T-cell (primary cell): ENCODE data around the gene TGFBR3. TPM values are rescaled to one million over a fixed set of nuclear protein-coding genes. Genes with fewer than 3 reads are reported as not detected.

Experiments
- ATAC-seq, 4 experiments: fragments of 200-7000 bp in 3 of 4; fragments of 150-1000 bp in 1 of 4; cut with Tn5 transposase; replicated peaks in 1 of 4; 1 replicate in 3 of 4; 2 replicates in 1 of 4; pipeline ENCODE4 v1.10.0; 2021; ENCODE audit warnings: moderate library complexity in 3 of 4, mild to moderate bottlenecking in 2 of 4, moderate number of reproducible peaks in 1 of 4
- CTCF ChIA-PET, 2 donors: fragments of 300-600 bp; sonication (Branson Sonifier 250); formaldehyde crosslinking; loops; one replicate each; lab custom pipeline; 2022; ENCODE audit warnings: antibody characterized with exemption in 2 of 2; lab: Charles Lee
- POLR2A ChIA-PET, 2 donors: fragments of 300-600 bp; sonication (Branson Sonifier 250); formaldehyde crosslinking; loops; one replicate each; lab custom pipeline; 2022; ENCODE audit warnings: antibody characterized with exemption in 2 of 2; lab: Charles Lee
- DNase-seq, 35 experiments: peaks; one replicate each; pipeline versions ENCODE4 v3.0.0 to v3.0.0-alpha.2; 2013 to 2023
- H3K27ac ChIP-seq: one replicate; pipeline ENCODE4 v1.5.1; 2013; ENCODE audit warnings: low read length
- H3K27me3 ChIP-seq, 2 experiments: replicated peaks in 1 of 2; 1 replicate in 1 of 2; 2 replicates in 1 of 2; pipeline versions ENCODE4 v1.6.1 to v1.7.0; 2013; ENCODE audit warnings: low read length in 1 of 2, mixed read lengths in 1 of 2; ENCODE audit not compliant: control insufficient read depth in 2 of 2, insufficient read depth in 2 of 2; ENCODE audit errors: extremely low read depth in 1 of 2
- H3K36me3 ChIP-seq, 2 donors: 1 replicate in 1 of 2; 2 replicates in 1 of 2; pipeline versions ENCODE4 v1.6.1 to v1.7.0; 2013; ENCODE audit warnings: low read length in 1 of 2; ENCODE audit not compliant: control insufficient read depth in 2 of 2, insufficient read depth in 1 of 2; ENCODE audit errors: extremely low read depth in 1 of 2
- H3K4me1 ChIP-seq, 2 experiments: 1 replicate in 1 of 2; 2 replicates in 1 of 2; pipeline versions ENCODE4 v1.6.1 to v1.7.0; 2013; ENCODE audit warnings: low read length in 2 of 2, mixed read lengths in 1 of 2; ENCODE audit not compliant: insufficient read depth in 2 of 2, control insufficient read depth in 1 of 2; ENCODE audit errors: extremely low read depth in 1 of 2
- H3K4me3 ChIP-seq, 2 donors: 1 replicate in 1 of 2; 2 replicates in 1 of 2; pipeline versions ENCODE4 v1.5.1 to v1.7.0; 2013; ENCODE audit warnings: mild to moderate bottlenecking in 2 of 2, low read length in 1 of 2, moderate library complexity in 1 of 2; ENCODE audit not compliant: control insufficient read depth in 1 of 2; ENCODE audit errors: extremely low read depth in 1 of 2
- H3K9me3 ChIP-seq: 2 replicates; pipeline ENCODE4 v1.7.0; 2013
- H3K27ac Mint-ChIP-seq, 2 donors: one replicate each; pipeline ENCODE4 v1.8.0; 2020 to 2021; ENCODE audit warnings: mild to moderate bottlenecking in 2 of 2, mixed read lengths in 2 of 2
- H3K27me3 Mint-ChIP-seq, 2 donors: one replicate each; pipeline ENCODE4 v1.8.0; 2021 to 2022; ENCODE audit warnings: mixed read lengths in 2 of 2
- H3K36me3 Mint-ChIP-seq: one replicate; pipeline ENCODE4 v1.8.0; 2021; ENCODE audit warnings: mixed read lengths
- H3K4me1 Mint-ChIP-seq, 3 donors: one replicate each; pipeline ENCODE4 v1.8.0; 2020 to 2022; ENCODE audit warnings: mixed read lengths in 3 of 3, mild to moderate bottlenecking in 1 of 3
- H3K4me3 Mint-ChIP-seq, 3 donors: one replicate each; pipeline ENCODE4 v1.8.0; 2020 to 2022; ENCODE audit warnings: mild to moderate bottlenecking in 3 of 3, mixed read lengths in 3 of 3, moderate library complexity in 3 of 3
- H3K9me3 Mint-ChIP-seq, 3 donors: one replicate each; pipeline ENCODE4 v1.8.0; 2020 to 2022; ENCODE audit warnings: mixed read lengths in 3 of 3
- WGBS: methylation state at CpG from one replicate; pipeline ENCODE4 v1.1.5; 2013; ENCODE audit warnings: missing lambda C conversion rate; ENCODE audit not compliant: insufficient coverage; 5-methylcytosine and 5-hydroxymethylcytosine counted together
- total RNA-seq, 35 experiments: library from RNA in 6 of 35; stranded (reverse) in 6 of 35; fragments of 120-200 nt in 1 of 35; gene quantifications; one replicate each; pipeline versions ENCODE4 v1.2.1 to v1.2.4 and lab custom pipeline; 2013 to 2026

Gene TGFBR3
- total RNA-seq, 5 donors from 2014 or later (not counting 1 experiment from before 2014, with no cell fraction given) = 17.5 to 65.4 (median 36.4) TPM

- DNase-seq = no peak
- Mint-ChIP-seq H3K4me1 (peaks cover 0 to 18% (median 5%) of the 10 kb centered on the region in 3 donors), H3K27me3 (no peaks in the 10 kb centered on the region), H3K9me3 (peaks cover 6 to 17% (median 8%) of the 10 kb centered on the region in 3 donors), H3K4me3 (no peak overlapping the region), H3K27ac (no peak overlapping the region), H3K36me3 (peaks cover 64% of the 10 kb centered on the region)
- Histone ChIP-seq H3K36me3 (peaks cover 0 to 2% of the 10 kb centered on the region in 2 donors), H3K9me3 (no peaks in the 10 kb centered on the region), H3K27me3 (no peaks in the 10 kb centered on the region), H3K4me3 (no peak overlapping the region), H3K27ac (no peak overlapping the region), H3K4me1 (no peaks in the 10 kb centered on the region)
- no peak for ATAC-seq
- POLR2A ChIA-PET = interaction anchor here in 1 of 2 donors (0.5 kb wide), 1 partner anchor 223 kb away, joined by 3 read pairs; no protein-coding TSS in a partner anchor
- 100% methylated on average over 1 of the region's 5 CpGs for WGBS
- CTCF ChIA-PET = interaction anchor here in 1 of 2 donors (0.5 kb wide), 1 partner anchor 323 kb away, joined by 3 read pairs; no protein-coding TSS in a partner anchor
These were observed 140.1 kb downstream of the TGFBR3 start for GRCh38 chr1:91745640-91746373.

- H3K4me3 Mint-ChIP-seq = no peak overlapping the region
- H3K4me1 ChIP-seq = no peaks in the 10 kb centered on the region
- CTCF ChIA-PET = interaction anchor here in 1 of 2 donors (0.5 kb wide), 1 partner anchor 323 kb away, joined by 3 read pairs; no protein-coding TSS in a partner anchor
- H3K4me3 ChIP-seq = no peak overlapping the region
- no peak for DNase-seq
- no peak for ATAC-seq
- peaks cover 0 to 15% (median 5%) of the 10 kb centered on the region in 3 donors for H3K4me1 Mint-ChIP-seq
- H3K36me3 ChIP-seq = peaks cover 0 to 2% of the 10 kb centered on the region in 2 donors
- WGBS = 95% methylated on average over 5 of the region's 6 CpGs
- no peaks in the 10 kb centered on the region for H3K27me3 ChIP-seq
- no peak overlapping the region for H3K27ac Mint-ChIP-seq
- H3K9me3 Mint-ChIP-seq = peaks cover 6 to 17% (median 8%) of the 10 kb centered on the region in 3 donors
- H3K36me3 Mint-ChIP-seq = peaks cover 64% of the 10 kb centered on the region
- POLR2A ChIA-PET = no interaction called here
- H3K9me3 ChIP-seq = no peaks in the 10 kb centered on the region
- H3K27ac ChIP-seq = no peak overlapping the region
- no peaks in the 10 kb centered on the region for H3K27me3 Mint-ChIP-seq
These were observed 140.9 kb downstream of the TGFBR3 start for GRCh38 chr1:91744953-91745639.

GRCh38 chr1:91742848-91743292, 143.1 kb downstream of the TGFBR3 start:
- 100% methylated on average over 2 of the region's 4 CpGs for WGBS
- ChIA-PET POLR2A (interaction anchor here in 1 of 2 donors (0.6 to 1.2 kb wide), 2 partner anchors 216 to 1823 kb away, joined by 4 to 6 read pairs; no protein-coding TSS in a partner anchor), CTCF (interaction anchor here in 1 of 2 donors (1.0 kb wide), 1 partner anchor 21 kb away, joined by 3 read pairs; no protein-coding TSS in a partner anchor)
- DNase-seq (no peak), ATAC-seq (no peak)
- no peak overlapping the region for H3K4me3 ChIP-seq
- no peak overlapping the region for H3K27ac Mint-ChIP-seq
- H3K9me3 ChIP-seq = no peaks in the 10 kb centered on the region
- H3K27me3 ChIP-seq = no peaks in the 10 kb centered on the region
- H3K27ac ChIP-seq = no peak overlapping the region
- peaks cover 0 to 14% of the 10 kb centered on the region in 2 donors for H3K36me3 ChIP-seq
- H3K36me3 Mint-ChIP-seq = peaks cover 63% of the 10 kb centered on the region
- peaks cover 0 to 9% (median 0%) of the 10 kb centered on the region in 3 donors for H3K4me1 Mint-ChIP-seq
- H3K9me3 Mint-ChIP-seq = peaks cover 8 to 24% (median 12%) of the 10 kb centered on the region in 3 donors
- no peaks in the 10 kb centered on the region for H3K4me1 ChIP-seq
- no peak overlapping the region for H3K4me3 Mint-ChIP-seq
- no peaks in the 10 kb centered on the region for H3K27me3 Mint-ChIP-seq

- DNase-seq = no peak
- ATAC-seq = no peak
- no peaks in the 10 kb centered on the region for H3K27me3 Mint-ChIP-seq
- no peaks in the 10 kb centered on the region for H3K9me3 ChIP-seq
- peaks cover 0 to 14% (median 7%) of the 10 kb centered on the region in 3 donors for H3K9me3 Mint-ChIP-seq
- H3K4me3 ChIP-seq = no peak overlapping the region
- H3K36me3 ChIP-seq = peaks cover 0 to 18% of the 10 kb centered on the region in 2 donors
- H3K36me3 Mint-ChIP-seq = peaks cover 61% of the 10 kb centered on the region
- no peak overlapping the region for H3K4me3 Mint-ChIP-seq
- H3K4me1 ChIP-seq = no peaks in the 10 kb centered on the region
- ChIA-PET POLR2A (interaction anchor here in 1 of 2 donors (1.2 kb wide), 1 partner anchor 217 kb away, joined by 6 read pairs; no protein-coding TSS in a partner anchor), CTCF (interaction anchor here in 1 of 2 donors (1.0 kb wide), 1 partner anchor 22 kb away, joined by 3 read pairs; no protein-coding TSS in a partner anchor)
- WGBS = 100% methylated on average over 6 of the region's 6 CpGs
- no peaks in the 10 kb centered on the region for H3K27me3 ChIP-seq
- H3K27ac ChIP-seq = no peak overlapping the region
- H3K4me1 Mint-ChIP-seq = peaks cover 0 to 10% (median 0%) of the 10 kb centered on the region in 3 donors
- peak overlapping the region in 1 of 2 donors; percentile 19 for H3K27ac Mint-ChIP-seq
These were observed 144.0 kb downstream of the TGFBR3 start for GRCh38 chr1:91741906-91742305.

- H3K4me3 ChIP-seq = no peak overlapping the region
- H3K36me3 Mint-ChIP-seq = peaks cover 60% of the 10 kb centered on the region
- H3K9me3 Mint-ChIP-seq = peaks cover 0 to 11% (median 6%) of the 10 kb centered on the region in 3 donors
- H3K27me3 ChIP-seq = no peaks in the 10 kb centered on the region
- DNase-seq = no peak
- H3K4me1 ChIP-seq = no peaks in the 10 kb centered on the region
- H3K27me3 Mint-ChIP-seq = no peaks in the 10 kb centered on the region
- no peak for ATAC-seq
- CTCF ChIA-PET = no interaction called here
- no peaks in the 10 kb centered on the region for H3K9me3 ChIP-seq
- no peak overlapping the region for H3K27ac Mint-ChIP-seq
- H3K4me3 Mint-ChIP-seq = no peak overlapping the region
- H3K27ac ChIP-seq = no peak overlapping the region
- peaks cover 0 to 21% of the 10 kb centered on the region in 2 donors for H3K36me3 ChIP-seq
- H3K4me1 Mint-ChIP-seq = peaks cover 0 to 11% (median 0%) of the 10 kb centered on the region in 3 donors
- WGBS = 100% methylated on average over 2 of the region's 5 CpGs
- POLR2A ChIA-PET = interaction anchor here in 1 of 2 donors (1.2 kb wide), 1 partner anchor 217 kb away, joined by 6 read pairs; no protein-coding TSS in a partner anchor
These were observed 144.7 kb downstream of the TGFBR3 start for GRCh38 chr1:91741301-91741700.

GRCh38 chr1:91737650-91738049, 148.3 kb downstream of the TGFBR3 start:
- no peaks in the 10 kb centered on the region for H3K27me3 ChIP-seq
- POLR2A ChIA-PET = no interaction called here
- H3K27ac Mint-ChIP-seq = no peak overlapping the region
- ATAC-seq (no peak), DNase-seq (no peak)
- H3K9me3 Mint-ChIP-seq = peaks cover 0 to 8% (median 6%) of the 10 kb centered on the region in 3 donors
- H3K4me3 ChIP-seq = no peak overlapping the region
- 100% methylated on average over 4 of the region's 4 CpGs for whole genome bisulfite sequencing
- H3K4me3 Mint-ChIP-seq = no peak overlapping the region
- peaks cover 0 to 12% of the 10 kb centered on the region in 2 experiments for H3K4me1 ChIP-seq
- H3K27me3 Mint-ChIP-seq = no peaks in the 10 kb centered on the region
- peaks cover 64% of the 10 kb centered on the region for H3K36me3 Mint-ChIP-seq
- CTCF ChIA-PET = no interaction called here
- H3K4me1 Mint-ChIP-seq = peaks cover 0 to 27% (median 21%) of the 10 kb centered on the region in 3 donors
- no peaks in the 10 kb centered on the region for H3K9me3 ChIP-seq
- peaks cover 0 to 22% of the 10 kb centered on the region in 2 donors for H3K36me3 ChIP-seq
- no peak overlapping the region for H3K27ac ChIP-seq
